Keratinocyte (primary cell): ENCODE measurements around the gene CDKN2B. TPM values are rescaled to one million over a fixed set of nuclear protein-coding genes. Genes with fewer than 3 reads are reported as not detected.

Experiments
- DNase-seq: peaks from one replicate; pipeline ENCODE4 v3.0.0-alpha.2; 2011; ENCODE audit warnings: low read depth, missing footprints, low spot score
- FAIRE-seq: peaks from 2 replicates; lab custom pipeline; 2011; peaks lifted over from hg19 to GRCh38; lab: Jason Lieb, UNC
- H2AFZ ChIP-seq: 2 replicates; pipeline ENCODE4 v1.6.0; 2012; ENCODE audit warnings: low read length, control low read depth, inconsistent platforms; ENCODE audit not compliant: control insufficient read depth
- H3K27ac ChIP-seq: 2 replicates; pipeline ENCODE4 v1.5.1; 2011; ENCODE audit warnings: low read length; ENCODE audit not compliant: control insufficient read depth, insufficient read depth
- H3K27me3 ChIP-seq: 3 replicates; pipeline ENCODE4 v1.6.0; 2011; ENCODE audit warnings: low read length; ENCODE audit not compliant: control insufficient read depth, insufficient read depth; ENCODE audit errors: extremely low read depth
- H3K36me3 ChIP-seq, 2 experiments: 2 replicates in 1 of 2; 3 replicates in 1 of 2; pipeline ENCODE4 v1.5.1; 2011; ENCODE audit warnings: low read length in 2 of 2, mild to moderate bottlenecking in 1 of 2; ENCODE audit not compliant: control insufficient read depth in 2 of 2, insufficient read depth in 2 of 2; ENCODE audit errors: extremely low read depth in 1 of 2
- H3K4me1 ChIP-seq: 3 replicates; pipeline ENCODE4 v1.5.1; 2011; ENCODE audit warnings: low read length; ENCODE audit not compliant: control insufficient read depth, insufficient read depth; ENCODE audit errors: extremely low read depth
- H3K4me2 ChIP-seq: 3 replicates; pipeline ENCODE4 v1.6.0; 2011; ENCODE audit warnings: low read depth, low read length; ENCODE audit not compliant: control insufficient read depth, insufficient read depth; ENCODE audit errors: extremely low read depth
- H3K4me3 ChIP-seq, 3 experiments: fragments of 200-600 bp in 1 of 3; sonication (generic) in 1 of 3; 2 replicates in 2 of 3; 3 replicates in 1 of 3; pipeline ENCODE4 v1.5.1; 2011 to 2016; ENCODE audit warnings: low read length in 3 of 3, mild to moderate bottlenecking in 3 of 3, control low read depth in 2 of 3, inconsistent platforms in 1 of 3, low read depth in 1 of 3, mixed read lengths in 1 of 3, mixed run types in 1 of 3, moderate library complexity in 1 of 3; ENCODE audit not compliant: control insufficient read depth in 2 of 3, insufficient read depth in 2 of 3; ENCODE audit errors: extremely low read depth in 1 of 3
- H3K79me2 ChIP-seq: 2 replicates; pipeline ENCODE4 v1.6.0; 2012; ENCODE audit warnings: low read length; ENCODE audit not compliant: control insufficient read depth, insufficient read depth
- H3K9ac ChIP-seq: 3 replicates; pipeline ENCODE4 v1.6.0; 2011; ENCODE audit warnings: low read length; ENCODE audit not compliant: control insufficient read depth, insufficient read depth; ENCODE audit errors: extremely low read depth
- H3K9me1 ChIP-seq: 3 replicates; pipeline ENCODE4 v1.6.0; 2011; ENCODE audit warnings: low read length; ENCODE audit not compliant: control insufficient read depth, insufficient read depth; ENCODE audit errors: extremely low read depth
- H3K9me3 ChIP-seq: 2 replicates; pipeline ENCODE4 v1.5.1; 2012; ENCODE audit warnings: low read depth, low read length; ENCODE audit not compliant: control insufficient read depth
- H4K20me1 ChIP-seq: 3 replicates; pipeline ENCODE4 v1.6.0; 2011; ENCODE audit warnings: low read length; ENCODE audit not compliant: control insufficient read depth, insufficient read depth; ENCODE audit errors: extremely low read depth
- CTCF ChIP-seq, 3 experiments: IDR thresholded peaks in 1 of 3; conservative IDR thresholded peaks in 1 of 3; optimal IDR thresholded peaks in 1 of 3; 2 replicates in 2 of 3; 3 replicates in 1 of 3; pipeline versions ENCODE3 to v1.5.1; 2011; ENCODE audit warnings: low read length in 3 of 3, mild to moderate bottlenecking in 3 of 3, moderate library complexity in 2 of 3, control low read depth in 1 of 3, inconsistent platforms in 1 of 3; ENCODE audit not compliant: insufficient read depth in 2 of 3; ENCODE audit errors: extremely low read depth in 1 of 3
- EZH2 ChIP-seq: IDR thresholded peaks from one replicate; pipeline ENCODE4 v1.6.1; 2012; ENCODE audit warnings: inconsistent platforms, mild to moderate bottlenecking, low read length, moderate library complexity
- dilution Hi-C: fragments of 300-500 bp; cut with MboI; formaldehyde crosslinking; loops from one replicate; pipeline ENCODE4 v1.7.0; 2020; ENCODE audit warnings: low sequenced_read_pairs; ENCODE audit not compliant: extremely low pct_ligation_motif_present
- polyA plus RNA-seq, 5 experiments: library from polyadenylated mRNA; depleted of rRNA in 3 of 5; stranded (reverse) in 3 of 5; stranded (forward) in 1 of 5; unstranded in 1 of 5; fragments of >200 nt; gene quantifications; 1 replicate in 1 of 5; 2 replicates in 3 of 5; 3 replicates in 1 of 5; pipeline versions ENCODE4 v1.2.1 to v1.2.3, GENCODE V29; 2011 to 2012; ENCODE audit warnings: missing spikeins in 2 of 5, low read depth in 1 of 5, low replicate concordance in 1 of 5

CDKN2B gene
- polyA plus RNA-seq, 1 donor (not counting 4 experiments of a cell fraction or from before 2014, with no cell fraction given), result 19.9 TPM

GRCh38 chr9:22030101-22030598, 21.0 kb upstream of the CDKN2B start:
- H3K27me3 ChIP-seq, result no peaks in the 10 kb centered on the region
- H3K79me2 ChIP-seq, result no peaks in the 10 kb centered on the region
- TF ChIP-seq CTCF (optimal IDR thresholded peaks at IDR 0.05 in 1 of 3, IDR thresholded peaks at IDR 0.05 in 1 of 3, conservative IDR thresholded peaks at IDR 0.05 in 1 of 3; ENCODE audit: extremely low read depth in 1 of 3, insufficient read depth in 2 of 3, low read length in 3 of 3), result no peak
- TF ChIP-seq EZH2, result no peak
- H3K4me2 ChIP-seq, result peak overlapping the region; percentile 61
- H4K20me1 ChIP-seq, result no peaks in the 10 kb centered on the region
- H3K4me3 ChIP-seq, result peak overlapping the region in 1 of 3 experiments; percentile 8
- peak overlapping the region; percentile 63 for H3K27ac ChIP-seq
- no peak for DNase-seq
- H3K9me3 ChIP-seq, result no peaks in the 10 kb centered on the region
- H3K9ac ChIP-seq, result peak overlapping the region; percentile 19
- H3K9me1 ChIP-seq, result no peaks in the 10 kb centered on the region
- dilution Hi-C loops, result loop anchor here (25.0 kb wide), 1 partner anchor 207 kb away; no protein-coding TSS in a partner anchor
- FAIRE-seq, result peak; percentile 89
- H3K4me1 ChIP-seq, result peaks cover 36% of the 10 kb centered on the region
- no peaks in the 10 kb centered on the region for H3K36me3 ChIP-seq
- H2AFZ ChIP-seq, result peak overlapping the region; percentile 86

- dilution Hi-C loops, result loop anchor here (25.0 kb wide), 1 partner anchor 208 kb away; no protein-coding TSS in a partner anchor
- Histone ChIP-seq H3K79me2 (no peaks in the 10 kb centered on the region), H4K20me1 (no peaks in the 10 kb centered on the region), H3K4me3 (no peak overlapping the region), H3K4me1 (peaks cover 36% of the 10 kb centered on the region), H3K27ac (no peak overlapping the region), H2AFZ (no peak overlapping the region), H3K36me3 (no peaks in the 10 kb centered on the region), H3K9me3 (no peaks in the 10 kb centered on the region), H3K27me3 (no peaks in the 10 kb centered on the region), H3K9ac (no peak overlapping the region), H3K4me2 (no peak overlapping the region), H3K9me1 (no peaks in the 10 kb centered on the region)
- FAIRE-seq (no peak), DNase-seq (no peak)
- TF ChIP-seq EZH2 (no peak), CTCF (optimal IDR thresholded peaks at IDR 0.05 in 1 of 3, IDR thresholded peaks at IDR 0.05 in 1 of 3, conservative IDR thresholded peaks at IDR 0.05 in 1 of 3; ENCODE audit: extremely low read depth in 1 of 3, insufficient read depth in 2 of 3, low read length in 3 of 3) (no peak)
Measured at GRCh38 chr9:22029231-22029630, 20.1 kb upstream of the CDKN2B start.
